Measurements from ENCODE around the gene PACRG.

The PACRG gene

DNA sequence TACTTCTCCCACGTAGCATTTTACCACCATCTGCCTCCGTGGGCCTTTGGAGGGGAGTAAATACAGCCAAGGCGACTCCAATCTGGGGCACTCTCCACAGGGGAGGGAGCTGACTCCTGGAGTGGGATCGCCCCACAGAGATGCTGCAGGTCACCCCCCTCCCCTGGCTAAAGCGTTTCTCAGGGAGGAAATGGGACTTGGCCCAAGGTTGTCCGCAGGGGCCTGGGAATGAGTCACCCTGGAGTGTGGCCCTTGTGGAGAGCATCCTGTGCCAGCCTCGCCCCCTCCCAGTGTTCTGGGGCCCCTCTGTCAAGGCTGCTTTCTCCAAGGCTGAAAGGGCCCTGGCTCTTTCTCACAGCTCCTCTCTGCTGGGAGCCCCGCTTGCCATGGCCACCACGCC lies 602.2 kb downstream of the PACRG start:
- TF ChIP-seq GATA2 (IDR thresholded peaks at IDR 0.05; ENCODE audit: low read depth, low read length): no peak
- TF ChIP-seq GATA3 (IDR thresholded peaks at IDR 0.05; ENCODE audit: low read depth, low read length): no peak

DNA sequence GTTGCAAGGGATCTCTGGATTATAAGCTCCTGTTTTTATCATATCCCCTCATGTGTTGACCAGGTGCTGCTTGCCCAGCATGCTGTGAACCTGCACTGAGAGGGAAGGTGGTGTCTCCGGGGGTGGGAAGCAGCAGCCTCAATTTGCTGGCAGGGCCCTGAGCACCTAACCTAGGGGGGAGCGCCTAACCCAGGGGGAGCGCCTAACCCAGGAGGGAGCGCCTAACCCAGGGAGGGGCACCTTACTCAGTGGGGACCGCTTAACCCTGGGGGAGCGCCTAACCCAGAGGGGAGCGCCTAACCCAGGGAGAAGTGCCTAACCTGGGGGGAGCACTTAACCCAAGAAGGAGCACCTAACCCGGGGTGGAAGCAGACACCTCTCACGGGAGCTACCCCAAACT lies 603.5 kb downstream of the PACRG start:
- TF ChIP-seq GATA3 (IDR thresholded peaks at IDR 0.05; ENCODE audit: low read depth, low read length) (no peak), GATA2 (IDR thresholded peaks at IDR 0.05; ENCODE audit: low read depth, low read length) (no peak)

GRCh38 chr6:163332575-163332974 lies 604.8 kb downstream of the PACRG start:
- TF ChIP-seq GATA3 (IDR thresholded peaks at IDR 0.05; ENCODE audit: low read depth, low read length) (no peak), GATA2 (IDR thresholded peaks at IDR 0.05; ENCODE audit: low read depth, low read length) (no peak)

DNA sequence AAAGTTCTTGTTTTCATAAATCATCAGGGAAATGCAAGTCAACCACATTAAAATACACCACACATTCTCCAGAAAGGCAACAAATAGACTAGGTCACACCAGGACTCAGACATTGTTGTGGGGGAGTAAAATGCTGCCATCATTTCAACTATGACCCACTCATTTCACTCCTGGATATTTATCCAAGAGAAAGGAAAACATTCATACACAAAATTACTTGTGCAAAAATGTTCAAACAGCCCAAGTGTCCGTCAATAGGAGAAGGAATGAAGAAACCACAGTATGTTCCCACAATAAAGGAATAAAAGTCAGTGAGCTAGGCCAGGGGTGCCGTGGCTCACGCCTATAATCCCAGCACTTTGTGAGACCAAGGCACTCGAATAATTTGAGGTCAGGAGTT lies 605.3 kb downstream of the PACRG start:
- TF ChIP-seq GATA3 (IDR thresholded peaks at IDR 0.05; ENCODE audit: low read depth, low read length) (no peak), GATA2 (IDR thresholded peaks at IDR 0.05; ENCODE audit: low read depth, low read length) (no peak)

DNA sequence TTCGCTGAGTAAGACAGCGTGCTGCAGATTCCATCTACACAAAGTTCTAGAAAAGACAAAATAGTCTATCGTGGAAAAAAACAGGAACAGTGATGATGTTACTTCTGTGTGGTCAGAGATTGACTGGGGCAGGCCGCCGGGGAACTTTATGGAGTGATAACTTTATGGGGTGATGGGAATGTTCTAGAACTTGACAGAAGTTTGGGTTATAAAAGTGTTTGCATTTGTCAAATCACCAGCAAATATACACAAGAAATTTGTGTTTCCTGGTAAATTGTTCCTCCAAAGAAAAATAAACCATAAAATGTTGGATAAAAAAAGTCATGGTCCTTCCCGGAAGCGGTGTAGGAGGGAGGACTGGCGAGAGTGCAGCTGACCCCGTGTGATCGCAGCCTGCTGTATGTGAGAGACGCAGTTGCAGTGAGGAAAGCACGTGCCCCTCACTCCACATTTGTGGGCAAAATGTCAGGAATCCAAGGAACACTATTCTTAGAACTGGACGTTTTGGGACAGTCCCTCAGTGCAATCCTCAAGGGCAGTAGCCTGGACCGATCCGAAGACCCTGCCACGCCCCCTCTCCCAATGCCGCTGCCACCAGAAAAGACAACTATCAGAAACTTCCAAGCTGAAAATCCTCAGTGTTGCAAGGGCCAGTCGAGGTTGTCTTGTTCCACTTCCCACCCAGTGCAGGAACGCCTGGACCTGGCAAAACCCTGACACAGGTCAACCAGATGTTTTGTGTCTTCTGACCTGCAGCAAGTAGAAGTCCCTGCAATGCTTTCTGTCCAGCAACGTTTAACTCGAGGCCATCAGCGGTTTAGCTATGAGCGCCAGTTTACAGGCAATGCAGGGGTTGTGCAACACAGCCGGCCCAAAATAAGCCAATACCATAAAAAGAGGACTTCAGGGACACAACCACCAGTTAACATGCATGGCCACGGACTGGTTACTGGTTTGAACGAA lies 606.2 kb downstream of the PACRG start:
- TF ChIP-seq GATA3 (IDR thresholded peaks at IDR 0.05; ENCODE audit: low read depth, low read length) (no peak), GATA2 (IDR thresholded peaks at IDR 0.05; ENCODE audit: low read depth, low read length) (no peak)

DNA sequence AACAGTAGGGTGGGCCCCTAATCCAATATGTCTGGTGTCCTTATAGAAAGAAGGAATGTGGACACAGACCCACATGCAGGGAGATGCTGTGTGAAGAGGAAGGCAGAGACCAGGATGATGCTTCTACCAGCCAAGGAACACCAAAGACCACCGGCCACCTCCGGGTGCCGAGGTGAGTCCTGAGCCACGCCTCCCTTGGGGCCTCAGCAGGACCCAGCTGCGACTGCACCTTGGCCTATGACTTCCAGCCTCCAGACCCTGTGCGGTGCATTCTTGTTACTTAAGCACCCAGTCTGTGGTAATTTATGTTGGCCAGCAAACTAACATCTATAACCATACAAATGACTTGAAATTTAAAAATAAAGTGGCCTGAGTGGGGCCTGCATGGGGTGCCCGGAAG lies 607.3 kb downstream of the PACRG start:
- no peak for TF ChIP-seq GATA3 (IDR thresholded peaks at IDR 0.05; ENCODE audit: low read depth, low read length)
- no peak for TF ChIP-seq GATA2 (IDR thresholded peaks at IDR 0.05; ENCODE audit: low read depth, low read length)

- TF ChIP-seq GATA3 (IDR thresholded peaks at IDR 0.05; ENCODE audit: low read depth, low read length) (no peak), GATA2 (IDR thresholded peaks at IDR 0.05; ENCODE audit: low read depth, low read length) (no peak)
These were observed 608.1 kb downstream of the PACRG start for GRCh38 chr6:163335671-163336545.

GRCh38 chr6:163336961-163337360 lies 609.2 kb downstream of the PACRG start:
- TF ChIP-seq GATA2 (IDR thresholded peaks at IDR 0.05; ENCODE audit: low read depth, low read length): no peak
- TF ChIP-seq GATA3 (IDR thresholded peaks at IDR 0.05; ENCODE audit: low read depth, low read length): no peak

DNA sequence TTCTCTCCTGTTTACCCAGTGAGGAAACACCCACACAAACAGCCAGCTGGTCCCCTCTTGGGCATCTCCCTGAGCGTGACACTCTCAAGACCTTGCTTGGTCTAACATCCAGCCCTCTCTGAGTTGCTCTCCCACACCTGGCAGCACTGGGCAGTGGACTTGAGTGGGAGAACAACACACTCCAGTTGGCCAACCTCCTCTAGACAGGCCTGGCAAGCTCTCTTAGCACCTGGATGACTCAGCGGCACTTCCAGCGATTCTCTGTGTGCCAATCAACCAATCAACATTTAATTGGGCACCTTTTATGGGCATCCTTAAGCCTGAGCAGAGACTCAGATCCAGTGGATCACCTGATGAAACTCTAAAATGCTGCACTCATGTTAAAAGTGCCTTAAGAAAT lies 610.2 kb downstream of the PACRG start:
- TF ChIP-seq GATA2 (IDR thresholded peaks at IDR 0.05; ENCODE audit: low read depth, low read length) (no peak), GATA3 (IDR thresholded peaks at IDR 0.05; ENCODE audit: low read depth, low read length) (no peak)

- TF ChIP-seq GATA3 (IDR thresholded peaks at IDR 0.05; ENCODE audit: low read depth, low read length) (no peak), GATA2 (IDR thresholded peaks at IDR 0.05; ENCODE audit: low read depth, low read length) (no peak)
These were observed 611.1 kb downstream of the PACRG start for GRCh38 chr6:163338671-163339405.

DNA sequence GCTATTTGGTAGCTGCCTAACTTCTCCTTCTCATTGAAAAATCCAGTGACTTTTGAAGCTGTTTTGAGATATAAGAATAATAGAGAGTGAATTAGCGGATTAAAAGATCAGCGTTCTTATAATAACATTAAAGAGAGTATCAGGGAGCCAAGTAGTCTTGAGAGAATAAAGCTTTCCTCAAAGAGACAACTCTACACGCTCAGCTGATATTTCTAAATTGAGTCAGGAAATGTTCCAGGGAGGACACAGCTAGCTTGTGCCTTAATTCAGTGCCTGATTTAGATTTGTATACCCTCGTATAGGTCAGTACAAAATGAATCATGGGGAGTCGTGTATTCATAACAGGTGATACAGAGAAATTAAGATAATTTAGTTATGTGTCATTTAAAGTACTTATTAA lies 611.7 kb downstream of the PACRG start:
- TF ChIP-seq GATA2 (IDR thresholded peaks at IDR 0.05; ENCODE audit: low read depth, low read length) (no peak), GATA3 (IDR thresholded peaks at IDR 0.05; ENCODE audit: low read depth, low read length) (no peak)

GRCh38 chr6:163340201-163340887 lies 612.6 kb downstream of the PACRG start:
- TF ChIP-seq GATA3 (IDR thresholded peaks at IDR 0.05; ENCODE audit: low read depth, low read length) (no peak), GATA2 (IDR thresholded peaks at IDR 0.05; ENCODE audit: low read depth, low read length) (no peak)
